ENCODE results near the gene ATP1B3. TPM values are rescaled to one million over a fixed set of nuclear protein-coding genes. Genes with fewer than 3 reads are reported as not detected.

ATP1B3 gene
- 29.6 and 34.4 TPM in 2 replicates for total RNA-seq

DNA sequence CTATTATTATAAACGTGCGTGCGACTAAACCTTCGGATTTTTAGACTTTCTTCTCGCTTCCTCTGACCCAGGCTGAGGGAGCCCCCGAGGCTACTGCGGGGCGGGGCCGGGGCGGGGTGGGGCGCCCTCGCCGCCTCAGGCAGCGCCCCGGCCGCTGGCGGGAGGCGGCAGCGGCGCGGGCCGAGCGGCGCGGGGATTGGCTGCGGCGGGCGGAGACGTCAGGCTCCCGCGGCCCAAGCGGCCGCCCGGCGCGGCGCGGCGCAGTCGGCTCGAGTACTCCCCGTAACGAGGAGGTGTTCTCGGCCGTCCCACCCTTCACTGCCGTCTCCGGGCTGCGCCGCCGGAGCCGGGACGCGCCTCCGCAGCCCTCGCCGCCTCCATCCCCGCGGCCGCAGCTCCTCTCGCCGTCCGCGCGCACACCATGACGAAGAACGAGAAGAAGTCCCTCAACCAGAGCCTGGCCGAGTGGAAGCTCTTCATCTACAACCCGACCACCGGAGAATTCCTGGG lies at the start of gene ATP1B3:
Gene ATP1B3 (plus strand): TSS at position 263 of the 510 bp plus-strand sequence. CDS start 159 bp downstream, at position 422.

Other genes starting within 250 kb of the ATP1B3 start
- 29.1 and 35.1 TPM in 2 replicates for gene RNF7, start 138.3 kb upstream of the ATP1B3 start, total RNA-seq
- 0.09 TPM in 1 of 2 replicates, not detected in the other for gene GRK7, start 113.2 kb upstream of the ATP1B3 start, total RNA-seq

Data from smooth muscle cell of bladder (primary cell).